ACC112 (cell line): ENCODE measurements around the gene CORO6.

Source experiments
- H2AFZ ChIP-seq: fragments of 200-600 bp; sonication (generic); one replicate; pipeline ENCODE4 v1.6.0; 2017; ENCODE audit warnings: antibody characterized with exemption, low read length; ENCODE audit not compliant: unreplicated experiment
- H3K27ac ChIP-seq: fragments of 200-600 bp; sonication (generic); 2 replicates; pipeline ENCODE4 v1.5.1; 2014; ENCODE audit warnings: low read depth, mild to moderate bottlenecking, antibody characterized with exemption, low read length, moderate library complexity
- H3K27me3 ChIP-seq: fragments of 200-600 bp; sonication (generic); 2 replicates; pipeline ENCODE4 v1.6.1; 2014; ENCODE audit warnings: mild to moderate bottlenecking, antibody characterized with exemption, low read length, moderate library complexity, mixed read lengths; ENCODE audit not compliant: insufficient read depth
- H3K36me3 ChIP-seq: fragments of 200-600 bp; sonication (generic); 2 replicates; pipeline ENCODE4 v1.6.1; 2016; ENCODE audit warnings: mild to moderate bottlenecking, antibody characterized with exemption, low read length, moderate library complexity, mixed read lengths; ENCODE audit not compliant: insufficient read depth
- H3K4me1 ChIP-seq: fragments of 200-600 bp; sonication (generic); one replicate; pipeline ENCODE4 v1.6.1; 2016; ENCODE audit warnings: low read length, mixed read lengths; ENCODE audit not compliant: insufficient read depth, unreplicated experiment, control insufficient read depth
- H3K4me3 ChIP-seq: fragments of 200-600 bp; sonication (generic); 2 replicates; pipeline ENCODE4 v1.5.1; 2014; ENCODE audit warnings: mild to moderate bottlenecking, low read depth, low read length
- H3K79me2 ChIP-seq: fragments of 200-600 bp; sonication (generic); one replicate; pipeline ENCODE4 v1.6.0; 2016; ENCODE audit warnings: low read length; ENCODE audit not compliant: control insufficient read depth, unreplicated experiment, insufficient read depth

Gene CORO6

DNA sequence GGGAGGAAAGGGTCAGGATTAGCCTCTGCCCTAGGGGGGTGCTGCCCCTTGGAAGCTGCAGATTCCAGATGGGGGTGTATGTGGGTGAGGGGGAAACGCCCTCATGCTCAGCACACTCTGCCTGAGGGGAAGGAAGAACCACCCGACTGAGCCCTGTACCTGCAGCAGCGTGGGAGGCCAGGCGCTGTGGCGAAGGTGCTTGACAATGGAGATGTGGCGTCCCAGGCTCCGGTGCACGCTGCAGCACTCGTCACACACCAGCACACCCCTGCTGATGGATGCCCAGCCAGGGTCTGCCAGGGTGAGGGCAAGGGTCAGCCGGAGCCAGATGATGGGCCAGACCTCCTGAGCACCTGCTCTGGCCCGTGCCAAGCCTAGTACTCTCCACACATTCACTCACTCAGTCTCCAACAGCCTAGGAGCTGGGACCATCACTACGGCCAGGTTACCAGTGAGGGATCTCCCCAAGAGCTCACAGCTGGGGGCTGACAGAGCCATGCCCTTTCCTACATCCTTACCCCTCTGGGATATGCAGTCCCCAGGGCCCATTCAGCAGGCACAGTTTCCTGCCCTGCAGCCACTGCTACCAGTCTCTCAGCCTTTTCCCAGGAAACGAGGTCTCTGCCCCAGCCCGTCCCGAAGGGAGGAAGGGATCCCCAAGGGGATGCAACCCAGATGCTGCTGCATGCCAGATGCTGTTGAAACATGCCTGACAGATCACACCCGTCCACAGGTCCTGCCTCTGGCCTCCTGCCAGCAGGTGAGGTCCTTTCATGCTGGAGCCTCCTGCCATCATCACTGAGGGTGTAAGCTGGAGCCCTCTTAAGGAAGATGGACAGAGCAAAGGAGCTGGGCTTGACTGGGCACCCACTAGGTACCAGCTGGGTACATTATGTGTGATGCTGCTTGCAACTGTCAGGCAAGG, 39.1 kb downstream of the CORO6 start:
- H3K36me3 ChIP-seq: peaks cover 8% of the 10 kb centered on the region; the same call in 1 of the 2 replicates
- no peak overlapping the region for H3K27ac ChIP-seq
- peaks cover 29% of the 10 kb centered on the region for H3K4me1 ChIP-seq
- no peaks in the 10 kb centered on the region for H3K27me3 ChIP-seq
- peaks cover 47% of the 10 kb centered on the region for H3K79me2 ChIP-seq
- H2AFZ ChIP-seq: no peak overlapping the region
- H3K4me3 ChIP-seq: no peak overlapping the region

DNA sequence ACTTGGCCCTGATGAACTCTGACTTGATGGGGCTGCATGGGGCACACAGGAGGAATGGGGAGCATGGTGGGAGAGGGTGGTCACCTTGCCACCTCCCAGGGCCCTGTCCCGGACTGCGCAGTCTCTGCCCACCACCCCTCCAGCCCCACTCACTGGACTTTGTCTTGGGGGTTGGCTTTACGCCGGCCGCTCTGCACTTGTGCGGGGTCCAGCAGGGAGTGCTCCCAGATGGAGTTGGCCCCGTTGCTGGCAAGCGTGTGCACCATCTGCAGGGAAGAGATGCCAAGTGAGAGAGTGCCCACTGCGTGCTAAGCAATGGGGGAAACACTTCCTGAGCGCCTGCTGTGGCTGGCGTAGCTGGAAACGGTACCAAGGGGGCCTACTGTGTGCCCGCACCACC, 39.9 kb downstream of the CORO6 start:
- H3K27ac ChIP-seq: no peak overlapping the region
- H3K27me3 ChIP-seq: no peaks in the 10 kb centered on the region
- H3K79me2 ChIP-seq: peaks cover 38% of the 10 kb centered on the region
- H3K4me1 ChIP-seq: peaks cover 26% of the 10 kb centered on the region
- H3K4me3 ChIP-seq: no peak overlapping the region
- H2AFZ ChIP-seq: no peak overlapping the region
- peaks cover 8% of the 10 kb centered on the region; the same call in 1 of the 2 replicates for H3K36me3 ChIP-seq

DNA sequence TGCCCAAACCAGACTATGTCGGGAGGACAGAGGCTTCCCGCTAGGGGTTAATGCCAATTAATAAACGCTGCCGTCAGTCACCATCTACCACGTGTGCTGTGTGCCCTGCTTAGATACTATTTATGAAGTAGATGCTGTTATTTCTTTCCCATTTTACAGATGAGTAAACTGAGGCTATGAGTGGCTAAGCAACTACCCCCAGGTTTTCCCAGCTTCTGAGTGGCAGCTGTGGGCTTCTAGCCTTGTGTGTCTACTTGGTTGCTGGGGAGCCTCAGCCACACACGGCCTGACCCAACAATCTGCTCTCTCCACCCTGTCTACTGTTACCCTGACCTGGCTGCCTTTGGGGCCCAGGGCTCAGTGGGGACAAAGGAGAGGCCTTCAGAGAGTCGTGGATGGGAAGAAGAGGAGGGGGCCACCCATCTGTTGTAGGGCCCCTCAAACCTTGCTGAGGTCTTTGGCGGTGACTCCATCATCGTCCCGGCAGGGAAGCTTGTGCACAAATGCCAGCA, 40.4 kb downstream of the CORO6 start:
- no peaks in the 10 kb centered on the region for H3K27me3 ChIP-seq

DNA sequence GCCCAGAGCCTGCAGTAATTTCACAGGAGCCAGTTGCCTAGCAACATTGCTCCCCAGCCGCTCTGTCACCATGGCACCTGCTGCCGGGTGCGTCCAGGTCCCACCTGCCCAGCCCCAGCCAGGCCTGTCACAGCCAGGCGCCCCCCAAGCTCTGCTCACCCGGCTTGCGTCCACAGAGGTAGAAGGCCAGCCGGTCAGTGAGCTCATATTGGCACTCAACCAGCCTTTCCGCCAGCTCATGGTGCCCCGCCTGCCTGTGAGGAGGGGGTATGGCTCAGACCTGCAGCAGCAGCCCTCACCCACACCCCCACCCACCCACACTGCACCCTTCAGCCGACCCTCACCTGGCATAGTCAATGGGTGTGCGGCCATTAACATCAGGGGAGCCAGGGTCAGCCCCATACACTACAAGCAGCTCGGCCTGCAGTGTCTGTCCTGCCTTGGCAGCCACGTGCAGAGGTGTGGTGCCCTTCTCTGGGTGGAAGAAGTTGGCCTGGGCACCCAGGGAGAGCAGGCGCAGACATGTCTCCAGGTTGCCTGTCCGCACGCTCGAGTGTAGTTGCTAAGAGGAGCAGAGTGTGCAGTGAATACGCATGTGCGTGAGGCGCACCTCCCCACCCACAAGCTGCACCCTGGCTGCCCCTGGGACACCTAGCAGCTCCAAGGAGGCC, 41.0 kb downstream of the CORO6 start:
- Histone ChIP-seq H3K79me2 (peaks cover 28% of the 10 kb centered on the region), H3K27me3 (no peaks in the 10 kb centered on the region), H2AFZ (no peak overlapping the region), H3K27ac (no peak overlapping the region), H3K4me1 (peaks cover 20% of the 10 kb centered on the region), H3K36me3 (peaks cover 8% of the 10 kb centered on the region; the same call in 1 of the 2 replicates), H3K4me3 (no peak overlapping the region)

More for the DNA sequence above, 40.4 kb downstream of the CORO6 start:
- peaks cover 34% of the 10 kb centered on the region for H3K79me2 ChIP-seq
- no peak overlapping the region for H3K4me3 ChIP-seq
- H2AFZ ChIP-seq: no peak overlapping the region
- peaks cover 8% of the 10 kb centered on the region; the same call in 1 of the 2 replicates for H3K36me3 ChIP-seq
- H3K27ac ChIP-seq: no peak overlapping the region
- H3K4me1 ChIP-seq: peaks cover 26% of the 10 kb centered on the region

DNA sequence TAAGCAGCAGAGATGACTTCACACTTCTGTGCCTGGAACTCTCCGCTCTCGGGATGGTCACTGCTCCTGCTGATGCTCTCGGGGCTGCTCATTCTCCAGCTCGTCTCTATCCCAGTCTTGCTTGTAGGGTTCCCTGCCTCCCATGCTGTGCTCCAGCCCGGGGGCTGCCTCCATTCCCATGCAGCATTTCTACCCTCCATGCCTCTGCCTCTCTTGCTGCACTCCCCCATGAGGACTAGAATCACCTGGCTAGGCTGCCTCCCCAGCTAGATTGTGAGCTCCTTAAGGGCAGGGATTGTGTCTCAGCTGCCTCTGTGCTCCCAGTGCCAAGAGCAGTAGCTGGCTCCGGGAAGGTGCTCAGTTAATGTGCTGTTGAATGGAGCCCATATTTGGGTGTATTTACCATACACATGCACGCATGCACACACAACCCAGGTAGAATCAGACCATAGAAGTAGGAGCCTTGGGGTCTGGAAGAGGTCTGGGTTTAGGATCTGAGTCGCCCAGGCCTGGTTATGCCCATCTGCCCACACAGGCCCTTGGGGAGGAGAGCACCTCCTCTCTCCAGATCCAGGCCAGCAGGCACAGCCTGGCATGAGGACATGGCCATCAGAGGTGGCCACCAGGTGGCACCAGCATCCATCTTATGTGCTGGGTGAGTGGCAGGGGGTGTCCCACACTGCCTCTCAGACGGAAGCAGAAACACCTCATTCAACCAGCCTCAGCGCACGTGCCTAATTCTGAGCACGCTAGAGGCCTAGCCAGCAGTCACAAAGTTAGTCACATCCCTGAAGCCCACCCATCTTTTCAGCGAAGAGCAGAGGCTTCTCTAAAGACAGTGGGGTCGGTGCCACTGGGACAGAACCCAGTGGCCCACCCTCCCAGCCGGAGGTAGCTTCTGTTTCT, 42.6 kb downstream of the CORO6 start:
- Histone ChIP-seq H3K36me3 (peaks cover 8% of the 10 kb centered on the region; the same call in 1 of the 2 replicates), H3K27me3 (no peaks in the 10 kb centered on the region), H2AFZ (no peak overlapping the region), H3K4me3 (no peak overlapping the region), H3K4me1 (peaks cover 14% of the 10 kb centered on the region), H3K27ac (no peak overlapping the region), H3K79me2 (peaks cover 12% of the 10 kb centered on the region)

DNA sequence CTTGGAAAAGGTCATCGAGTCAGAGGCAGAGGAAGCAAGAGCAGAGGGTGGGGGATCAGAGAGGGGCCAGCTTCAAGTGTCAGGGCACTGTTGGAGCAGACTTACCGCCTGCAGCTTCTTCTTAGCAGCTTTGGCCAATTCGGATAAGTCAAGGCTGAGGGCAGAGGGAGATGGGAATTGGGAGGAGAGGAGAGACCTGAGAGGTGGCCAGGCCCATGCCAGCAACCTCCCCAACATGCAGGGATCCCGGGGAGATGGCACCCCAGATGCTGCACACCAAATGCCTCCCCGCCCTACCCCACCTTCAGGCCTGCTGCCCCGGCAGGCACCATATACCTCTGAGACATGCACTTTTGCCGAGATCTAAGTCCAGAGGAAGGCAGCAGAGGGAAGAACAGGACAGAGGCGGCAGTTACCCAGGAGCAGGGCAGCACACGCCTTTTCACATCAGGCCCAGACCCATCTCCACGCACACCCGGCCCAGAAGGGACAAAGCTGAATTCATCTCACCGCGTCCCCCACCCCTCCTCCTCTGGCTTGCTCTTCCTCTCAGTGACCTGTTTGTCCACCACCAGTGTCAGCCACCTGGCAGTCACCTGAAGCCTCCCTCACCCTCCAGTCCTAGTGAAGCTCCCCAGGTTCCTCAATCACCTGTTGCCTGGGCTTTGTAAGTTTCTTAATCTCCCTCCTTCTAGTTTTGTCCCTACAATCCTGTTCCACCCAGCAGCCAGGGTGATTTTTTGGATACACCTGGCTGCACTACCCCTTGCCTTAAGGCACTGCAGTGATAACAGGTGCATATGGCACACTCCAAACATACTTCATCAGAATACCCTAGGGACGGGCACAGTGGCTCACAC, 43.9 kb downstream of the CORO6 start:
- no peak overlapping the region for H2AFZ ChIP-seq
- H3K79me2 ChIP-seq: peaks cover 5% of the 10 kb centered on the region
- no peak overlapping the region for H3K4me3 ChIP-seq
- H3K27ac ChIP-seq: no peak overlapping the region
- no peaks in the 10 kb centered on the region for H3K27me3 ChIP-seq
- peaks cover 8% of the 10 kb centered on the region; the same call in 1 of the 2 replicates for H3K36me3 ChIP-seq
- peaks cover 5% of the 10 kb centered on the region for H3K4me1 ChIP-seq

DNA sequence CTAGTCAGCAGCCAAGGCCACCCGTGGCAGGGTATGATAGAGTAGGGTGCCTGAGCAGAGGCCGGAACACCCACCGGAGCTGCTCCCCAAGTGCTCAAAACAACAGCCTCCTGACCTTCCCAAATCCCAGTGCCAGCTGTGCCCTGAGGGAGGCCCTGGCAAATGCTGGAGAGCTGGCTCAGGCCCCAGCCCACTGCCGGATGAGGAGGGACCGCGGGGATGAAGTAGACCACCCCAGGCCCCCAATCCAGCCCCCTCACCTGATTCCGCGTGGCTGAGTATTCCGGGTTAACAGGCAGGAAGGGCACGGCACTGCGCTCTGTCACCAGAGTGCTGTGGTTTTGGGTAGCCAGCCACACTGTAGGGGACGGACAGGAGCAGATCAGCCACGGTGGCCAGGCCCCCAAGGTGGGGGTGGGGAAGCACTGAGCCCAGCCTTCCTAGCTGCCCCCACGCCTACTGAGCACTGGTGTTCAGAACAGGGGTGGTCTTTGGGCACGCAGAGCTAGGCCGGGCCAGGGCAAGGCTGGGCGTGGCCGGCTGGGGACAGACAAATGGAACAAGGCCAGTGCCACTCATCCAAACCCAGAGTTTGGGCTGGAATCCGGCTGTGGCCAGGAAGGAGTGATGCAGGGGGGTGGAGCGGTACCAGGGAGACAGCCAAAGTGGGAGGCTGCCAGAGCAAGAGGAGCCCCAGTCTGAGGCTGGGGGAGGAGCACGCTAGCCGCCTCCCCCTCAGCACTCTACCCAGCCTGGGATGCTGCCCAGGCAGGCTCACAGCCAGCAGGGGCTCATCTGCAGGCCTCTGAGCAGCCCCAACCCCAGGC, 45.1 kb downstream of the CORO6 start:
- Histone ChIP-seq H3K27me3 (no peaks in the 10 kb centered on the region), H3K79me2 (peaks cover 3% of the 10 kb centered on the region), H3K27ac (no peak overlapping the region), H3K4me3 (no peak overlapping the region), H2AFZ (no peak overlapping the region), H3K4me1 (peaks cover 5% of the 10 kb centered on the region), H3K36me3 (peaks cover 7% of the 10 kb centered on the region; the same call in 1 of the 2 replicates)

DNA sequence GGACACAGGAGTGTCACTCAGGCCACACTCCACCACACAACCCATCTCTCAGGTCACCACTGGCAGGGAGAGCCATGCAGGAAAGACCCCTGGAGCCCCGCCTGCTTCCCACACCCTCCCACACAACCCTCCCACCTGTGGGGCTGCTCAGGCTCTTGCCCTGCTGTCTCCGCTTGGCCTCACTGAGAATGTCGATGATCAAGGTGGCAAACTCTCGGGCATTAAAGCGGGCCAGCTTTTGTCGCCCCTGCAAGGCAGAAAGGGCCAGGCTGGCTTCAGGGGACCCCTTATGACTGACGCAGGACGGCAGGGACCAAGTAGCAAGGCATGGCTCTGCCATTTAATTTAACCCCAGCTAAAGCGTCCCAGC, 45.7 kb downstream of the CORO6 start:
- H2AFZ ChIP-seq: no peak overlapping the region
- no peak overlapping the region for H3K4me3 ChIP-seq
- no peaks in the 10 kb centered on the region for H3K27me3 ChIP-seq
- H3K36me3 ChIP-seq: peaks cover under 1% of the 10 kb centered on the region; the same call in 1 of the 2 replicates
- peaks cover under 1% of the 10 kb centered on the region for H3K79me2 ChIP-seq
- peaks cover 9% of the 10 kb centered on the region for H3K4me1 ChIP-seq
- H3K27ac ChIP-seq: no peak overlapping the region
